ENCODE data around the gene EVA1B.

EVA1B gene

DNA sequence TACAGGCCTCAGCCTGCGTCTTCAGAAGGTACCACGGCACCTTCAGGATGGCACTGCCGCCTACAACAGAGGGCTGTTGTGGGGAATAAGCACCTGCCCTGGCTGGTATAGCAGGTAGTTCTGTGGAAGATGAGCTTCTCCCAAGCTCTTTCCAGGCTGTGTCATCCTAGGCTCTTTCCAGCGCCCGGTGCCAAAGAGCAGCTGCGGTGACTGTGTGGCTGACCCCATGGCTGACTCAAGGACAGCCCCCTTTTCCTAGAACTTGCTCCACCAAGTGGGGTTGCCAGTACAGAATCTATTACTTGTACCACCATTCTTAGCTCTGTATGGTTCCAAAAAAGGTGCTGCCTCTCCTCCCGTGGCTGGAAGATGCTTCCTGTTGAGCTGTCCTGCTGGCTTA is 21.9 kb upstream of the EVA1B start:
- FAIRE-seq = no peak

DNA sequence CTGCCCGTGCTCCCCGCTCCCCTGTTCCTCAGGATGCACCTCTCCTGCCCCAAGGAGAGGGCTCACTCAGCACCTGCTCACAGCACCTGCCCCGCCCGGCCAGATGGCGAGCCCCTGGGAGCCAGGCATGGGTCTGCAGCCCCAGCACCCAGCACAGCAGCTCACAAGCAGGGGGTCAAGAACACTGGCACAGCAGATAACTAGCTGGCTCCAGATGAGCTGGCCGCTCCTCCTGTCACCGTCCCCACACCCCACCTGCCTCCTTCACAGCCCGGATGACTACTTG is 20.9 kb upstream of the EVA1B start:
- FAIRE-seq = no peak

DNA sequence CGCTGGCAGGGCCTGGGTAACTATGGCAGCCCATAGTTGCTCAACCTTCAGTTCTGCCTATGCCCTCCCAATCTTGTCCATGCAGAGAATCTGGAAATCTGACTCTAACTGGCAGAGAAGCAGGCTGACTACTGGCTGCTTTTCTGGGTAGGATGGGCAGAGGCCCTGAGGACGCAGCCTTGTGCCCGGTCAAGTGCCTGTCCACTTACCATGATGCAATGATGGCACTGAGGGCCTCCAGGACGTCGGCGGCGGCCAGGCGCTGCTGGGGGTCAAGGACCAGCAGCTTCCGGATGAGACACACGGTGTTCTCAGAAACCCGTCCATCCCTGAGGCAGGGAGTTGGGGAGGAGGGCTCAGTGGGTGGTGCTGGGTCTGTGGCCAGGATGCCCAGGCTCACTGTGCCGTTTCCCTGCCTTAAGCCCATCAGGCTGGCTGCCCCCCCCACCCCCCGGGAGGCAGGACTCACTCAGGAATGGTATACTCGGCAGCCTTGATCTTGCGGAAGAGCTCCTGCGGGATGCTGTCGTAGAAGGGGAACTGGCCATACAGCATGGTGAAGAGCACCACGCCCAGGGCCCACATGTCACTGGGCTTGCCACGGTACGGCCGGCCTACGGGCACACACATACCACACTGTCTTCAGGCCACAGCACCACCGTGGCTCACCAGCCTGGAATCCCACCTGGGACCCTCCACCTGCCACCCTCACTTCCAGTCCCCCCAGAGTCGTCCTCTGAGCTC is 20.4 kb upstream of the EVA1B start:
- no peak for FAIRE-seq

DNA sequence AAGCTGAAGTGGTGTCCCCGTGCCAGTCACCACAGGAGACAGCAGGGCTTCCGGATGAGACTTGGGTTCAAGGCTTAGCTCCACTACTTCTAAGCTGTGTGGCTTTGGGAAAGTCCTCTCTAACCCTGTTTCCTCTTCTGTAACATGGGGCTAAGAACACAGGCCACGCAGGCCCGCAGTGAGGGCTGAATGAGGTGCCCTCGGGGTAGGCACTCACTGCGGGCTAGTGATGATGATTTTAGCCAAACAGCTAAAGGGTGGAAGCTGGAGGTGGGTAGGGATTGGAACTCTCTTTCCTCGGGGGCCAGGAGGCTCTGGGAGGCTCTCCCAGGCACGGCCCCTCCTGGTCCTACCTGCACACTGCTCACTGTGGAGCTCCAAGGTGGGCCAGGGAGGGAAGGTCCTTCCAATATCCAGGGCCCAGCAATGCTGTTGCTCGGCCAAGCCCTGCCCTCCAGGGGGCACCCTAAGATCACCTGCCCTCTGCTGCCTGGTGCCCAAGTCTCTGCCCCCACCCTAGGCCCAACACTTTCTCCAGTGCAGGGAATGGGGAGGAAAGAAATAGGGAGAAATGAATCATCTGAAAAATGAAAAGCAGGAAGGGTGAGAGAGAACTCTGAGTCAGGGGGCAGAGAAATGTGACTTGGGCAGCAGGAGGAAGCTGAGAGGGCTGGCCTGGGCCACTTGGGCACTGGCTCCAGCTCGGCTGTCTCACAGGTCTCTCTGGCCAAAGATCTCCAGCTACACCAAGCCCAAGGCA is 19.2 kb upstream of the EVA1B start:
- no peak for FAIRE-seq

DNA sequence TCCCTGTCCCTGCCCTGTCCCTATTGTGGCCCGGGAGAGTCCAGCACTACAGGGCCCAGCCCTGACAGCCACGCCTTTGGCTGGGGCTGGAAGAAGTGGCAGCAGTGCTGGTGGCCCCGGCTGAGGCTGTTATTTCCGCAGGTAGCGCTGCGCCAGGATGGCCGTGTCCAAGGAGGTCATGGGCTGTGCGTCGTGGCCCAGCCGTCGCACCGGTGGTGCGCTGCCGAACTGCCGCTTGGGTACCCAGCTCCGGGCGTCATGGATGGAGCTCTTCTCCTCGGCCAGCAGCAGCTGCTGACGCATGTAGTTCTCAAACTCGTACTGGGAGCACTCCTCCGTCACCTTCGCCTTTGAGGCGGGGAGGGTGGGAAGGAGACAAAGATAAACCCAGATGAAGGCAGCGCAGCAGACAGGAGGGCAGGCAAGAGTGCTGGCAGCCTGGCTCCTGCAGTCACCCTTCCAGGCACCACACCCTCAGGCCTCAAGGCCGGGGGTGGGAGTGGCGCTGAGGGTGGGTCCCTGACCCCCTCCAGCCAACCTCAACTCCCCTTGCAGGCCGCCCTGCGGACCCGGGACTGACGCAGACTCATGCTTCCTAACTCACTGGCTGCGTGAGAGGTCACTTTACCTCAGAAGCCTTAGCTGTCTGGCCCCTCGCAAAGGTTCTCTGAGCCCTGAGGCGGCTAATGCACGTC is 18.3 kb upstream of the EVA1B start:
- FAIRE-seq = no peak

DNA sequence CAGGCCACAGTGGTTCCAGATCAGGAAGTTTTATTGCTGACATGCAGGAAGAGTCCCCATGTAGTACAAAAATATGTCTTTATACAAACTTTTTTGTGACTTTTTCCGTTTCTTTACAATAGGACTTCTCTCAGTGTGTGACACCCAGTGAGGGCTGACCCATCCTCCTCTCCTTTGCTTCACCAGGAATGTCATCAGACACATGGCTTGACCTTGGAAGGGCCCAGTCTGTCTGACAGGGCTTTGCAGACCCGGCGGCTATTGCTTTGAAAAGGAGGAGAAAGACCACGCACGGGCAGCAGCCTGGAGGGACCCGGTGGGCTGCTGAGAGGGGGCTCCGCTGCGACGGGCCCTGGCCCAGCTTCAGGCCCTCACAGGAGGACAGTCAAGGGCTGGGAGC is 16.2 kb upstream of the EVA1B start:
- no peak for FAIRE-seq

DNA sequence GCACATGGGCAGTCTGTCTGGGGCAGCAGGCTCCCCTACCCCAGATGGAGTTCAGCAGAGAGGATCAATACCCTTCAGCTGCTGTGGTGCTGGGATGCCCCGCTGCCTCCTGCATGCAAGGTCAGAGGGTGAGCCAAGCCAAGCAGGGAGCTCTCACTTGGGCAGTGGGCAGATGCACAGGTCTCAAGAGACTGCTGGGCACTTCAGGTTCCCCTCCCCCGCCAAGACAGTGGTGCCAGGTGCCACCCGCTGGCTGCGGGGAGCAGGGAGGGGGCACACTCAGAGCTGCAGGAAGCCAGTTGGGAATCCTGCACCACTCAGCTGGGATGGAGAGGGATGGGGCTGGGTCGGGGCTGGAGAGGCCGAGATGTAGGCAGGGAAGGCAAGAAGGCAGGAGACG is 15.8 kb upstream of the EVA1B start:
- no peak for FAIRE-seq

DNA sequence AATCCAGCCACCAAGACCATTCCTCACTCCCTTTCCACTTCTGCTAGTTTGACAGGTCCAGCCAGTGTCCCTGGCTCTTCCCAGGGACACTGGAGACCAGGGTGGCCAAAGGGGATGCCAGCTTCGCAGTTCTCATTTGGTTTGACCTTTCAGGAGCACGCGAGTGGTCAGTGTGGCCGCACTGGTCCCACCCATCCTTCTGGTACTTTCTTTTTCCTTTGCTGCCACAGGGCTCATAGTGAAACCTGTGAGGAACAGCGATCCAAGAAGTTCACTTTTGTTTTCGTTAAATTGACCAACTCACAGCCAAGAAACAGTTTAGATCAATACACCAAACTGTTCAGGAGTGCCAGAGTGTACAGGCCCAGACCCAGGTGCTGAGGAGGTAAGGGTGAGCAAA is 14.4 kb upstream of the EVA1B start:
- no peak for FAIRE-seq

DNA sequence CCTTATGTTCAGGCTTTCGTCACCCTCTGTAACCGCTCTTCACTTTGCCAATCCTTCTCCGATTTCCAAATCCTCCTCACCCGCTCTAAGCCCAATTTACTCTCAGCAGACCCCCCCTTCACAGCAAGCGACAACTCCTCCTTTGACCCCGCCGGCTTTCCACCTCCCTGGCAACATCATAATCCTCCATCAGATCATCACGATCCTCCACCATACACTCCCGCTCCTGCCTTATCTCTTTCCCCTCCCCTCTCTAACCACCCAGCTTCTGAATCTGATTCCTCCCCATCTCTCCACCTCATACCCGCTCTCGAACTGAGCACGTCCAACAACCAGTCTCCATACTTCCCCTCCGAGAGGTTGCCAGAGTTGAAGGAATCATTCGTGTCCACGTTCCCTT is 7.5 kb upstream of the EVA1B start:
- no peak for FAIRE-seq

DNA sequence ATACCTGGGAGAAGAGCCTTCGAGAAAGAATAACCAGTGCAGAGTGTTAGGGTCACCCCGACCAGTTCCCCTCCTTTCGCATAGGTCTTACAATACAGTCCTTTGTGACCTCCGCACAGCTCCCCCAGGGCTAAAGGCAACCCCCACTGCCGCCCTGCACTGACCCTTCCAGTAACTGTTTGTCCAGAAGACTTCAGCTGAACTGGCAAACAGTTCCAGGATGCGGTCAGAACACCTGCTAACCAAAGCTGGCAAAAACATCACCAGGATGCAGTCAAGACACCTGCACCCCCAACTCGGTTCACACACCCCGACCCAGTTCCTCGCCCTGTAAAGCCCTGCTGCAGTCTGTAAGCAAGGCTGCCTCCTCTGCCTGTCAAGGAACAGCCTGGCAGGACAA is 6.4 kb upstream of the EVA1B start:
- no peak for FAIRE-seq

DNA sequence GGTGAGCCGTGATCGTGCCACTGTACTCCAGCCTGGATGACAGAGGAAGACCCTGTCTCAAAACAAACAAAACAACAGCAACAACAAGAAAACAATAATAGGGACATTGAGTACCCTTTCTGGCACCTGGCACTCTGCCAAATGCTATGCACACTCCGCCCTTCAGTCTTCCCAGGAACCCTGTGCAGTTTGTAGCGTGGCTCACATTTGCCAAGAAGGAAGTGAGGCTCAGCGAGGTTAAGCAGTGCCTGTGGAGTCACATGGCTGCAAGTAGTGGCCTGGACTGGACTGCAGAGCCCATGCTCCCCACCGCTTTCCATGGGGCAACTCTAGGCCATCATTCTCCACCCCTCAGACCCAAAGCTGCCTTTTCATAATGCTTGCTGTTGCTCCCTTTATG is 5.3 kb upstream of the EVA1B start:
- no peak for FAIRE-seq

DNA sequence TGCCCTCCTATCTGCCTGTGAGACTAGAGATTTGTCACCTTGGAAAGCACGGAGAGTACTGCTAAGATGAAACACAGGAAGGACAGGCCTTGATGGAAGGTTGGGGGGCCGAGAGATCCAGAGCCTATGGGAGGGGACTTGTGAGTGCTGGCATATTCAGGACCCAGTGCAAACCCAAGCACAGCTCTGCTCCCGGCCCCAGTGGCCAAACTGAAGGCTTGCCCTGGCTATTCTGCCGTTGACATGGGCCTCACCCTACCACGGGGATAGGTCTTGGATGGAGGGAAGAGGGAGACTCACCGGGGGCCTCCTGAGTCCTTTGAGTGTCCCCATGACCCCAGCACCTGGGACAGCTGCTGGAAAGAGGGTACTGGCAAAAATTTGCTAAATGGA is 4.6 kb upstream of the EVA1B start:
- FAIRE-seq = no peak

DNA sequence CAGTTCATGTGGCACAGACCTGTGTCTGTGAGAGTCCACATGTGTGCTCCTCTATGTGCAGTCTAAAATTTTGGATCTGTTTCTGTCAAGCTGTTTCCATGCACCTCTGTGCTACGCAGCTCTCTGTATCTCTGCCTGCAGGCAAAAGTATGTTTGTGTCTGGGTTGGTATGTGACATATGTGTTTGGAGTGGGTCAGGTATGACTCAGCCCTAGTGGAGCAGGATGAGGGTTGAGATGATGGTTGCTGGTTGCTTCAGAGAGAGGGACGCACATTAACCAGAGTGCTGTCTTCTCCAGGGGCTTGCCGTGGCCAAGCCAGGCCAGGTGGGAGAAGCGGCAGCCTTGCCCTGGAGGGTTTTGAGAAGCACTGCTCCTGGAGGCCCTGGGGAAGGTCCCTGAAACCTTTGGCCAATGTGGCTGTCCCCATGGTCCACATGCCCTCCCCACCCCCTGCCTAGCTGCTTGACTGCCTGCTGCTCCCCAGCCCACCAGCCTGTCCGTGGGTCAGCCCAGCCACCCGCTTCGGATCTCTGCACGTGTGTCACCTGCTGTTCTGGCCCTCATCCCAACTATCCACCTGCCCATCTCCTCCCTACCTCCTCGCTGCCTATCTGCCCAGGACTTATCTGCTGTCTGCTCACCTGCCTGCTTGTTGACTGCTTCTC is 4.1 kb upstream of the EVA1B start:
- no peak for FAIRE-seq

DNA sequence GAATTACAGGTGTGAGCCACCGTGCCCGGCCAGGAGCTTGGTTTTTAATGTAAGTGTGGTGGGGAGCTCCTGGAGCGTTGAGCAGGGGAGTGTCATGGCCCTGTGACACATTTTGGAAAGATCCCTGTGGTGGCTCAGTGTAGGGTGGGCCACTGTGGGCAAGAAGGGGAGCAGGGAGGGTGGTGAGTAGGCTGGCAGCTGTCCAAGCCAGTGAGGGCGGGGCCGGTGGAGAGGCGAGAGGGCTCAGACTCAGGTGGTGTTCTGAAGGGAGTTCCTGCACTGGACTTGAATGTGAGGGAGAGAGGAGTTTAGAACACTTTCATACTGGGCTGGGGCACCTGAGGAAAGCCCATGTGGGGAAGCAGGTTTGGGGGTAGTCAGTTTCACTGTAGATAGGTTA is 3.1 kb upstream of the EVA1B start:
- no peak for FAIRE-seq

DNA sequence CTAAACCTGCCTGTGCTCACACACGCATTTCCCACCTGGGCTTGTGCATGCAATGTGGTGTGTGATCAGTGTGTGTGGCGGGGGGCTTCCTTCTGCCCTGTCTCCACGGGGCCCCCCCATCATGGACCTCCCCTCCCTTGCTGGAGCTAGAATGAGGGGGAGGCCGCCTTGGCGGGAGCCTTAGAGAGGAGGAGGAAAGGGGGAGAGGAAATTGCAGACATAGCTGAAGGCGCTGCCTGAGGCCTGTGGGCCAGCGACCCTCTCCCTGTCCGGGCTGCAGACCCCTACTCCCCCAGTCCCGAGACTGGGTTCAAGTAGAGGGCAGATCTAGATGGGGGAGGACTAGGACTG is 883 bp upstream of the EVA1B start:
- no peak for FAIRE-seq

DNA sequence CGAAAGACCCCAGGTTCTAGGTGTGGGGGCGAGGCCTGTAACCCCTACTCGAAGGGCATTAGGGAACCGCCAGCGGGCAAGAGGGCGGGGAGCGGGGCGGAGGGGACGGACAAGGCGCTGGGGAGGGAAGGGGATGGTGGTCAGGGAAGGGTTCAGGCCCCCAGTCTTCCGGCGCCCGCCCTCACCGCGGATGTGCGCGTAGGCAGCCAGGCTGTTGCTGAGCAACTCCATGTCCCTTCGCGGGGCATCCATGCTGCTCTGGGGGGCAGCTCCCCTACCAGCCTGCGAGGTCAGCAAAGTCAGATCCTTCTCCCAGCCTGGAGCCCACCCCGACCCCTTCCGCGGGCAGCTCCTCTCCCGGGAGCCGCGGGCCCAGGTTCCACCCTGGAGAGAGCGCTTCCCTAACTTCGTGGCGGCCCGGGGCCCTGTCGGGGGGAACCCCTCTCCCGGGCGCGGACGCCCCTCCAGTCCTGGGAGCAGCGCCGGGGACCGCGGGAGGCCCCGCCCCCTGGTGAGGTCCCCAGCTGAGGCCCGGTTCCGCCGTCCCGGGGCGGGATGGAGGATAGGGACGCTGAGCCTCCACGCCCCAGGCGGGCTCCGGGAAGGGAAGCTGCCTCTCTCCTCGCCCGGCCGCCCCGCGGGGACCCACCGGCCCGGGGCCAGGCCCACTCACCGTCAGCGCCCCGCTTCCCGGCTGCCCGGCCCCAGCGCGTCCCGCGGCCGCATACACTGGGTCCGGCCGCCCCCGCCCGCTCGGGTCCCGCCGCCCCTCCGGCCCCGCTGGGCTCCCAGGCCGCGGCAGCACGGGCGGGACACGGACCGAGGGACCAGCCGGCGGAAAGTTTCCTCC is 434 bp downstream of the EVA1B start:
- FAIRE-seq = no peak

DNA sequence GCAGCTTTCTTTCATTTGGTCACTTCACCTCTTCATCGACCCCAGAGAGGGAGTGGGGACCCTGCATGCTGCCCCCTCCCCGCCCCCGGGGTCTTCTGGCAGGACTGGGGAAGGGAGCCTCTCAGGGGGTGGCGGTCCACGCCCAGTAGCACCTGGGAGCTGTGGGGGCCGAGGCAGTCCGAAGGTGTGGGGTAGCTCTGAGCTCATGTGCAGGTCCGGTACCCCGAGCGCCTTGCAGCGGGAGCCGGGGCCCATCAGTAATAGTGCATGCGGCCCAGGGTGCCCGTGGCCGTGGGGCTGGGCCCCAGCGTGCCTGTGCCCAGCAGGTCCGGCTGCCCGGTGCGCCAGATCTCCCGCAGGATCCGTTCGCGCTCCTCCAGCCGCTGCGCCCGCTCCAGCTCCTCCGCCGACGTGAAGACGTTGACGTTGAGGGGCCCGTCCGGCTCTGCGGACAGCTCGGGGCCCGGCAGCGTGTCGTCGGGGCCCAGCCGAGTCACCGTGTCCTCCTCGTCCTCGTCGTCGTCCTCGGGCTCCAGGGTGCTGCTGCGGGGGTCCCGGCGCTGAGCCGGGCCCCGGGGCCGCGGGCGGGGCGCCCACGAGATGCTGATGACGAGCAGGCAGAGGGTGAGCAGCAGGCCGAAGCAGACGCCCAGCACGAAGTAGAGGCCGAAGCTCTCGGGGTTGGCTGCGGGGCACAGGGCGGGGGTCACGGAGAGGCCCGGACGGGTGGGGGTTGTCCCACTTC is 1.2 kb downstream of the EVA1B start:
- no peak for FAIRE-seq

DNA sequence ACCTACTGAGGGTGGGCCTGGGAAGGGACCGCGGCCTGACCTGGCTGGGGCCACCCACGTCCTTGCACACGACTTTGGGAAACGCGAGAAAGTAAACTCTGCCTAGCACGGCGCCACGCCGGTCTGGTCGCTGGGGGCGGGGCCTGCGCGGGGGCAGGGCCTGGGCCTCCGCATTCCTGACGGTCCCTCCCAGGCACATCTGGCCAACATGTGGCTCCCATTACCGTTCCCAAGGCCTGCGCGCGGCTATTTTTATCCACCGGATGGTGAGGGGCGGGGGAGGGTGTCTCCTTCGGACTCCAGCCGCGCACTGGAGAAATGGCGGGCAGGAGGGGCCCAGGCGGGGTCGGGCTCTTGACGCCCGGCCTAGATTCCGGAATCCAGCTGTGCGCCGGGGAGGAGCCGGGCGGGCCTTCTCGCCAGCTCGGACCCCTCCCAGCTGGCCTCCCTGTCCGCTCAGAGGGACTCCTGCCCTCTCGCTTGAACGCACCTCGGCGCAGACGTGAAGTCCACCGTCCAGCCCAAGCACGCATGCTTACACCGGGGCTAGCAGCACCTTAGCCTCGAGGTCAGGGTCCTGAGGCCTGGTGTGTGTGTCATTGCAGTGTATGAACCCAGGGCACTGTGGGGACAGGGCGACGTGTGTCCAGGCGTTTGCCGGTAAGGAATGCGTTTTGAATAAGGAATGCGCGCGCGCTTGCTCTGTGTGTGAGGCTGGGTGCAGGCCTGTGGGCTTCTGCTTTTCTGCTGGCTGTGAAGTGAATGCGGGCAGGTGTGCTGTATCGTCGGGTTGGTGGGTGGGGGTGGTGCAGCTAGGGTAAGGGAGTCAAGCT is 2.1 kb downstream of the EVA1B start:
- FAIRE-seq = no peak

DNA sequence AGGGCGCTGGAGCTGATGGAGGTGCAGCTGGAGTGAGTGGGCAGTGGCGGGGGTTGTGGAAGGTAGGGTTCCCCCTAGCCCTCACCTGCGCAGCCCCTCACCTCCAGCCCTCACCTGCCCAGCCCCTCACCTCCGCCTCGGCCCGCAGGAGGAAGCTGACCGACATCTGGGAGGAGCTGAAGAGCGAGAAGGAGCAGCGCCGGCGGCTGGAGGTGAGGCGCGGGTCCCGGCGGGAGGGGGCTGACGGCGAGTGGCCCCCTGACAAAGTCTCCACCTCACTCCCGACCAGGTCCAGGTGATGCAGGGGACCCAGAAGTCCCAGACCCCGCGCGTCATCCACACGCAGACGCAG is 2.7 kb downstream of the EVA1B start:
- no peak for FAIRE-seq

DNA sequence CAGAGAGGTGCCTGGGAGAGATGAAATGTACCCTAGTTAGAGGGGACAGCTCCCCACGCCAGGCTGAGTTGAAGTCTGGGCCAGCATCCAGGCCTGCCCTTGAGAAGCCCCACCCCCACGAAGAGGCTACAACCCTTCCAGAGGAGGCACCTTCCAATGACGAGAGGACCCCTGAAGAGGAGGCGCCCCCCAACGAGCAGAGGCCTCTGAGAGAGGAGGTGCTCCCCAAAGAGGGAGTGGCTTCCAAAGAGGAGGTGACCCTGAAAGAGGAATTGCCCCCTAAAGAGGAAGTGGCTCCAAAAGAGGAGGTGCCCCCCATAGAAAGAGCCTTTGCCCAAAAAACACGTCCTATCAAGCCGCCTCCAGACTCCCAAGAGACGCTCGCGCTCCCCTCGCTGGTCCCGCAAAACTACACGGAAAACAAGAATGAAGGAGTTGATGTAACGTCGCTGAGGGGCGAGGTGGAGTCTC is 3.1 kb downstream of the EVA1B start:
- FAIRE-seq = no peak

DNA sequence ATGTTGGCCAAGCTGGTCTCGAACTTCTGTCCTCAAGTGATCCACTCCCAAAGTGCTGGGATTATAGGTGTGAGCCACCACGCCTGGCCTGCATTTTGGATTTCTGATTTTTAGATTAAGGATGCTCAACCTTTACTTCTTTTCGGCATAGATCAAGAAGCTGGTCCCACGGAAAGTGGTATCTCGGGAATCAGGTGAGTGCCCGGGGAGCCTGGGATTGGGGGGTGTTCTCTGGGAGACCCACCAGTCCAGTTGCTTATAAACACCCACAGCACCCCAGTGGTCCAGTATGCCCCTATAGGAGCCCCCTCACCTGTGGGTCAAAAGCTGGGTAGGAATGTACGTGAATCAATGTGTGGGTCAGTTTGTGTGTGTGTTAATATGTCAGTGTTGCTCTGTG is 14.0 kb downstream of the EVA1B start:
- no peak for FAIRE-seq

All from G401.6 (cell line).